NCI-H524 treated with DMSO at 0.1 percent for 48 hours (cell line): ENCODE results near the gene ZBTB7A.
A peak's percentile ranks its signal among the peaks of the same experiment; 100 is the strongest.

Experiments
- DNase-seq: peaks from one replicate; lab custom pipeline; 2025; lab: John Stamatoyannopoulos, UW

ZBTB7A gene

DNA sequence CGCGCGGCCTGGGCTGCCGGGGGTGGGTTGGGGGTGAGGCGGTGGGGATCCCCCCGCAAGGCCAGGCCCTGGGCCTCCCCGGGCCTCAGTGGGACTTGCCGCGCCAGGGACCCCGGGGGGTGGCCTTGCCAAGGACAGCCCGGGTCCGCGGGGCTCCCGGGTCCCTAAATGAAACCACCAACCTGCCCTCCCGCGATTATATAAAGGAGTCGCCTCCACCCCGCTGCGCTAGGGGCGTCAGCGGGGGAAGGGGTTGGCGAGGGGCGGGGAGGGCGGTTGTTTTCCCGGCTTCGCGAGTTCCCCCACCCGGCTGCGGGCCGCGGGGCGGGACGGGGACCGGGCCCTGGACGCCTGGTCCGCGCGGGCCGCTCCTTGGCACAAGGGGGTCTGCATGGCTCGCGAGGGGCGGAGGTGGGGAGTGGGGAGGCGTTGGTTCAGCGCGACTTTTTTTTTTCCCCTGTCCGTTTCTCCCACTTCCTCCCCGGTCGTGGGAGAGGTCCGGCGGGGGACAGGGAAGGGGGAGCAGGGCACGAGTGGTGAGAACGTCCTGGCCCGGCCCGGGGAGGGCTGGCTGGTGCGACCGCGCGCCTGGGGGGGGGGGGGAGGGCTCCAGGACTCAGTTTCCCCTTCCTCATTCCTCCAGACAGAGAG lies 822 bp upstream of the ZBTB7A start:
- DNase-seq, result no peak

- DNase-seq, result no peak
Measured at GRCh38 chr19:4066176-4066606, 508 bp downstream of the ZBTB7A start.

DNA sequence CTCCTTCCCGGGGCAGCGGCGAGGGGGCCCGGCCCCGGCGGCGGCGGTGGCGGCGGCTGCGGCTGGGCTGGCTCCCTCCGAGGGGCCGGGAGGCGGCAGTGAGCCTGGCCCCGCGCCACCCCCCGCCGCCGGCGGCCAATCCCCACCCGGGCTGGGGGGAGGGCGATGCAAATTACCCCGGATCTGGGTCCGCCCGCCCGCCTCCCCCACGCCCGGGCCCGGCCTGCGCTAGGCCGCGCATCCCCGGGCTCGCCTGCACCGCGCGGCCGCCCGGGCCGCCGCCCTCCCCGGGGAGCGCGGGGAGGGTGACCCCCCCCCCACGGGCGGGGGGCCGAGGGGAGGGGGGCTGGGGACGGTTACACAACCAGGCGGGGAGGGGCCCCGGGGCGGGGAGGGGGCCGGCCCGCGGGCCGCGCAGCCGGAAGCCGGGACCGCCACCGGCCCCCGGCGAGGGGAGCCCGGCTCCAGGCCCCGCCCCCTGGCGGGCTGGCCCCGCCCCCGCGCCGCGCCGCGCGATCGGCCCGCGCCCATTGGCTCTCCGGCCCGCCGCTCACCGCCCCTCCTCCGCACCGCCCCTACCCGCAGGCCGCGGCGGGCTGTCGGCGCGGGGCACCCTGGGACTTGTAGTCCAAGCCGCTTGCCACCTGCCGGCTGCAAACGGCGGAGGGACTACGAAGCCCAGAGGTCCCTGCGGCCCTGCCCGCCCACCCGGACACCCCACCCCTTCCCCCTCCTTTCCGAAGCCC lies 1.1 kb downstream of the ZBTB7A start:
- peak; percentile 87 for DNase-seq

DNA sequence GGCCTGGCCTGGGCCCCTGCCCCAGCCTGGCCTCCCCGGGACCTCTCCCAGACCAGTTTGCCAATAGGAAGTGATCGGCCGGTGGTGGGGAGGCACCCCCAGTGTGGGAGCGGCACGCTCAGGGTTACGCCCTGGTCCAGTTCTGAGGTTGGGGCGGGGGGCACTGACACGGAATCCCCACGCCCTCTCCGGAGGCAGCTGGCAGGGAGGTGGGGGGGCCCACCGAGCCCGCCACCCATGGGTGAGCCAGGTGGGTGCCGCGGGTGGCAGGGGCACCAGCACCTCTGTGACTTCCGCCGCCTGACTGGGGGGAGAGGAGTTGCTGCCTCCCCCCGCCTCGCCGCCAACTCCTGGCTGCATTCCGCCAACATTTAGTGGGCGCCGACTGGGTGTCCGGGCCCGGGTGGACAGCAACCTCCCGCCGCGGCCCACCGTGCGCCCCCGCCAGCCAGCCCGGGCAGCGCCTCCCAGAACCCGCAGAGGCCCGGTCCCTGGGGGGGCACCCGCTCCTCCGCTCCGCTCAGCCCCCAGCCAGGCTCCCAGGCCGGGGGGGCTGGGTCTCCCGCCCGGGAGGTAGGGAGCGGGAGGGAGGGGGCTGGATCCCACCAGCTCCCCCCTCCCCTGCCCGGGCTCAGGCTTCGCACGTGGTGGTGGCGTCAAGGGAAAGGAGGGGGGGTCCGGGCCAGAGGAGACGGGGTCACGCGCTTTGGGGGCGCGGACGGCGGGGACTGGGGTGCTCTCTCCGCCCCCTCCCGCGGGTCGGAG lies 2.0 kb downstream of the ZBTB7A start:
- DNase-seq, result no peak

GRCh38 chr19:4064149-4064495 lies 2.6 kb downstream of the ZBTB7A start:
- no peak for DNase-seq

DNA sequence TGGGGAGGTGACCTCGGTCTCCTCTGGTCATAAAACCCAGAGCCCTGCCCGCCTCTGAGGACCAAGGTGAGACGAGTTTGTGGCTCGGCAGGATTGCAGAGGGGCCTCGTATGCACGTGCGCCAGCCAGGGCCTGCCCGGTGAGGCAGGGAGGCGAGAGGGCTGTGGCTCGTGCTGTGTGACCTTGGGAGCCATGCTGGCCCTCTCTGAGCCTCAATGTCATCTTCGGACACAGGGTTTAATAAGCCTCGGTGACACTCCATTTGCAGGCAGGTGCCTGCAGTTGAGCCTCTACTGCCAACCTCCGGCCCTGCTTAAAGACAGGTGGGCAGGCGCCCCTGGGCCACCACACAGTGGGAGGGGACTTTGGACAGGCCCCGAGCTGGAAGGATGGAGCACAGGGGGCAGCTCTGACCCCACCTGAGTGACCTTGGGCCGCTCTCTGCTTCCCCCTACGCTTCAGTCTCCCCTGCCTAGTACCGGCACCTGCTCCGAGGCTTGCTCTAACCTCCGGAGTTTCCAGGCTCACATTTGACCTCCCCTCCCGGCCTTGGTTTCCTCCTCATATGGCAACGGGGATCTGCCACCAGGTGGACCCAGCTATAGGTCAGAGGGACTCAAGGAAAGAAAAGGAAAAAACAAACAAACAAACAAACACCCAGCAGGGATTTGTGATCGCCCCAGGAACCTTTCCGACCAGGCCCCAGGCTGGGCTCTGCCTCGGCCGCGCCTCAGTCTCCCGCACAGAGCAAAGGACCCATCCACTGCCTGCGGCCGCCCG lies 3.1 kb downstream of the ZBTB7A start:
- DNase-seq, result no peak

DNA sequence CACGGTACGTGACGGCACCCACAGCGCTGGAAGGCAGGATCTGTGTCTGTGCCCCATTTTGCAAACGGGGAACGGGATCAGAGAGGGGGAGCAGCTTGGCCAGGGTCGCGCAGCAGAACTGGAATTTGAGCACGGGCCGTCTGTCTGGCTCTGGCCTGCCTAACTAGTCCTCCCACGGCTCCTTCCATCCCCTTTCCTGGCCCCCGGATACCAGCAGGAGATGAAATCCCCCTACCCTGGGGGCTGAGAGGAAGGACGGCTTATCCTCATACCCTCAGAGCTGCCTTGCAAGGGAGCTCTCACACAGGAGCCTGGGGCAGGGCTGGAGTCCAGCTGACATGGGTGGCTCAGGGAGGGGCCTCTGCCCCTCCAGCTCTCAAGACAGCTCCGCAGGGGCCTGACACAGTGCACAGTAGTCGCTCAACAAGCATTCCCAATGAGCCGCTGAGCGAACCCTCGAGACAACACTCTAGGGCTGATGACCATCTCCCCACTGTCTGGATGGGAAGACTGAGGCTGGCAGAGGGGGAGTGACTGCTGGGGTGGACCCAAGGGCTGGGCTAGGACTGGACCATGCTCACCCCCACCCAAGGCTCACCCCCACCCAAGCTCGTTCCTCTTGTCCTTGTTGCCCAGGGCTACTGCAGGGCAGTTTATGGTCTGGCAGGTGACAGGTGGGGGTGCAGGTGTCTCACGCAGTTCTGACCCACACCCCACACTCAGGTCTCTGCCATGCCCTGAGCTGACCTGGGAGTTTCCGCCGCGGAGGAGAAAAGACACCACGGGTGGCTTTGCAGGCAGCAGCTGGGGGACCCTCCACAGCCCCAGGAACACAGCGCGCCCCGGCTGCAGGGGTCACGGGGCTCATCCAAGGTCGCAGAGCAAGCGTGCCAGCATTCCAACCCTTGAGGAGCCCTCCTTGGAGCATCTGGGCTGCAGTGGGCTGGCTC lies 4.0 kb downstream of the ZBTB7A start:
- no peak for DNase-seq

DNA sequence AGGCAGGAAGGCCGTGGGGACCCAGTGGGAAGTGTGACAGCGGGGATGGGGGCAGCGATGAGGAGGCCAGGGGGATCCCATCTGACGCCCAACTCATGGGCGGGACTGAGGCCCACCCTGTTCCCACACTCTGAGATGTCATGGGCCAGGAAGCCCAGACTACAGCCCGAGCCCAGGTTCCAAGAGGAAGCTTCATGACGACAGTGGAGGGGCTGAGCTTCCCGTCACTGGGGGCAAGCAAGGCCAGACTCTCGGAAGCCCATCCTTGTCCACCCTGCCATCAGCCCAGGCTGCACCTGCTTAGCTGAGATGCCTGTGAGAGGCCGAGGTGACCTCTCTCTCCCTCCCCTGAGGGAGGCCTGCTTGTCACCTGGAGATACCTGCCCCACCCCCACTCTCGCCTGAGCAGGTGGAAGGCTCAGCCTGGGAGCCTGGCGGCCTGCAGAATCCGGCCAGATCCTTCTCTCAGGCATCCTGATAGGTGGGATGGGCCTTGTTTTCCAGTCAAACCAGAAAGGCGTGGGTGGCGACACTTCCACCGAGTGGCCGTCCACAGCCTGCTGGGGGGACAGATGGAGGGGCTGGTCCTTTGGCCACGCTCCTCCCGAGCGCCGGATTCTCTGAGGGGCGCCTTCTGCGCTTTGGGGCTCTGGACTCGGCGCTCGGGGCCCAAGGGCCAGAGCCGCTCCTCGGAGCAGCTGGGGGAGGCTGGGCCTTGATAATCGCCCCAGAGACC lies 4.8 kb downstream of the ZBTB7A start:
- DNase-seq, result no peak

DNA sequence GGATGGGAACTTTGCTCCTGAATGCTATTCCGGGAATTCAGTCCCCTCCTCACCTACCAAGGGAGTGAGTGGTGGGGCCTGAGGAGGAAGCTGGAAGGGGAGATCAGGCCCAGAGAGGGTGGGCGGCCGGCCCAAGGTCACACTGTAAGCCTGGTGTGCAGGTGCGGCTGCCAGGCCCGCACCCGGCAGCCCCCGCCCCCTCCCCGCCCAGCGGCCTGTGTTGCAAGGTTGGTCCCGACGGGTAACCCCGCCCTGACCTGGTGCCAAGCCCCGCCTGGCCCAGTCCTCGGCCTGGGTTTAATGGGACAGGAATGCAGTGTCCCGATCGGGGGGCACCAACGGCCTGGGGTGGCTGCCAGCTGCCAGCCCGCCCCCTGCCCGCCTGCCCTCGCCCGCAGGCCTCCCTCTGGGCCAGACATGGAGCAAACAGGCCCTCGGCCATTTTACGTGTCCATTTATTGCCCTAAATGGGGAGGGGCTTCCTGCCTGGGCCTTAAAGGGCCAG lies 5.5 kb downstream of the ZBTB7A start:
- no peak for DNase-seq

DNA sequence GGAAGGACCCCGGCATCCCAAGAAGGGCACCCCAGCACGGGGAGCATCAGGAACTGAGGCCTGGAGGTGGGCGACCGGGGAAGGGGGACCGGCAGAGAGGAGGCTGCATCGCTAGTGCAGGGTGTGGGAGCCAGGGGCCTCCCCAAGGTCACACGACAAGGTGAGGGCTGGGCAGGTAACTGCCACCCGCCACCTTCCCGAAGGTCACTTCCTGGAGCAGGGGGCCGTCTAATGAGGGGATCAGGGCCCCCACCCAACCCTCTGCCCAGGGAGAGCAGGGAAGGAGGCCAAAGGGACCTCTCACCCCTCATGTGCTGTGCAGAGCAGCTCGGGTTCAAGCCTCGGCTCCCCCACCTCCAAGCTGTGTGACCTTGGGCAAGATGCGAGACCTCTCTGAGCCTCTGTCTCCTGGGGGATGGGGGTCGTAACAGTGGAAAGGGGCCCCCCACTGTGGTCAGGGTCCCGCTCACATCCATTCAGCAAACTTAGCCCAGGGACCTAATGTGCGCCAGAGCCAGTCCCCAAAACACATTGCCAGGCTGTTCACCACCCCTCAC lies 6.0 kb downstream of the ZBTB7A start:
- DNase-seq, result no peak

DNA sequence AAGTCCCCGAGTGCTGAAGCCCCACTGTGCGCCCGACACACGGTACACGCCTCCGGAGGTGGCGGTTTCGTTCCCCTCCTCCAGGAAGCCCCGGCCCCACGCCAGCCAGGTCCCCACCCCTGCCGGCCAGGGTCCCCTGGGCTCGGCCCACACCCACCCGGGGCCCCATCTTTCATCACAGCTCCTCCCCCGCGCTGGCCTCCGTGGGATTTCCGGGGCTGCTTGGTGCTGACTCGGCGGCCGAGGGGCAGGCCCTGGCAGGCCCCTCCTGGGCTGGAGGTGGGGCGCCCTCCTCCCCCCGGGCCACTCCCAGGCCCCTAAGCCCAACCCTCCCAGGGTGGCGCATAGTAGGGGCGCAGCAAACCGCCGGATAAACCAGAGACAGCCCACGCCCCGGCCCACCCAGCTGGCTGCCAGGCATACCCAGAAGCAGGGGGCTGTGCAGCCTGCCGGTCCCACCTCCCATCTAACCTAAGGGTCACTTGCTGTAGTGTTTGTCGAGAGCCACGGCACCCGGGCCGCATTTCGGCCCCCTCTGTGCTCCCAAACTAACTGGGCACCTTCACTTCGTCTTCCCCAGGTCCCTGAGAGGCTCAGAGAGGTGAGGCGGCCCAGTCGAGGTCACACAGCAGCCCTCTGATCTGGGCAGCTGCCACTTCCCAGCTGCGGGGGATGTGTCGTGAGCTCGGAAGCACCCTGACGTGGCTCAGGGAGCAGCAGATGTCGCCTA lies 6.6 kb downstream of the ZBTB7A start:
- no peak for DNase-seq

- no peak for DNase-seq
Measured at GRCh38 chr19:4059453-4059871, 7.2 kb downstream of the ZBTB7A start.

DNA sequence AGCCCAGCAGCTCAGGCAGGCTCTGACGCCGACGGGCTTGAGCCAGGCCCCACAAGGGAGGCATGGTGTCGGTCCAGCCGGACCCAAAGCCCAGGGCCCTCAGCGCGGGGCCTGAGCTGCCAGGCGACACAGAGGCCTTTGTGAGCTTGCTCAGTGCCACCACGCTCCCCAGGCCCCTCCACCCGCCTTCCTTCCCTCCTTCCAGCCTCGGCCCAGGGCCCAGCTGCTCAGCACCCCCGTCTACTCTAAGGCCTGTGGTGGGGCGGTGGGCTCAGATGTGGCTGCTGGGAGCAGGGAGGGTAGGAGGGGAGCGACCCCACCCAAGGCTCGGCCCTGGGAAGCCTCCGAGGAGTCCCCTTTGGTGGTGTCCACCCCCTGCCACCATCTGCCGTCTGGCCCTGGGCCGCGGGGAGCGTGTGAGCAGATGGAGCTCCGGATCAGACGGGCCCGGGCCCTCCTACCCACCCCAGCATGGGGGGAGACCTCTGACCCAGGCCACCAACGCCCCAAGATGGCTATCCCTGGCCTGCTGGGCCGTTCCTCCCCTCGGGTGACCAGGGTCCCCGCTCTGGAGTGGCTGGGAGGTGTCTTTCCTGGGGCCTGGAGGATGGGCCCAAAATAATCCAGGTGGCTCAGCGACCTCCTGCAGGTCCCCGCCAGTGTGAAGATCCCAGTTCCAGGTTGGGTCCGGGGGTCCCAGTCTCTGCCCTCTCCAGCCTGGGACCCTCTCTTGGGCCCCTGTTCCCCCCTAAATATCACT lies 7.8 kb downstream of the ZBTB7A start:
- no peak for DNase-seq

DNA sequence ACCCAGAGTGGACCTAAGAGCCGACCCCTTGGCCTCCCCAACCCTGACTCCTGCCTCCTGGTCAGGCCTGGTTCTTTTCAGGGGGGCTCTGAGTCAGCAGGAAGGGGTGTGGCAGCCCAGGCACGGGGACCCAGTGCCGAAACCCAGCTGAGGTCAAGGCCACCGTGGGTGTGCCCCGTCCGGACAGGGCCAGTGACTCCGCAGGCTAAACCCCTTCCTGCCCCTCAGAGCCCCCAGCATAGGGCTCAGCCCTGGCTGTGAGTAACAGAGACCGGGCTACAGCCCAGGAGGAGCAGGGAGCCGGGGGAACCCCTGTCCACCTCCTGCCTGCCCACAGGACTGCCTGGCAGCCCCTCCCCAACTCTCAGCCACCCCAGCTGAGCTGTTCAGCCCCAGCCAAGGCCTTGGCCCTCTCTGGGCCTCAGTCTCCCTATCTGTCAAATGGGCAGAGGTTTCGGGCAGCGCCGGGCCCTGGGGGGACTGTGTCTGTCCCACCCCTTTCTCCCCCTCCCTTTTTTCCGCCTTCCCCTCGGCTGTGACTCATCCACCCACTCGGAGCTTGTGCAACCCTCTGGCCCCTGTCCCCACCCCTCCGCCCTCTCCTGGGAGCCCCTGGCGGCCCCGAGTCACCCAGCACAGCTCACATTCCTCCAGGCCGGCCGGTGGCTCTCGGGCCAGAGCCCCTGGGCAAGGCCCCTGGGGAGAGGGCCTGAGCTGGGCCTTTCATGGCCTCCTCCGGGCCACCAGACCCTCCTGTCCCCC lies 8.6 kb downstream of the ZBTB7A start:
- no peak for DNase-seq

- no peak for DNase-seq
Measured at GRCh38 chr19:4055209-4055552, 11.5 kb downstream of the ZBTB7A start.

DNA sequence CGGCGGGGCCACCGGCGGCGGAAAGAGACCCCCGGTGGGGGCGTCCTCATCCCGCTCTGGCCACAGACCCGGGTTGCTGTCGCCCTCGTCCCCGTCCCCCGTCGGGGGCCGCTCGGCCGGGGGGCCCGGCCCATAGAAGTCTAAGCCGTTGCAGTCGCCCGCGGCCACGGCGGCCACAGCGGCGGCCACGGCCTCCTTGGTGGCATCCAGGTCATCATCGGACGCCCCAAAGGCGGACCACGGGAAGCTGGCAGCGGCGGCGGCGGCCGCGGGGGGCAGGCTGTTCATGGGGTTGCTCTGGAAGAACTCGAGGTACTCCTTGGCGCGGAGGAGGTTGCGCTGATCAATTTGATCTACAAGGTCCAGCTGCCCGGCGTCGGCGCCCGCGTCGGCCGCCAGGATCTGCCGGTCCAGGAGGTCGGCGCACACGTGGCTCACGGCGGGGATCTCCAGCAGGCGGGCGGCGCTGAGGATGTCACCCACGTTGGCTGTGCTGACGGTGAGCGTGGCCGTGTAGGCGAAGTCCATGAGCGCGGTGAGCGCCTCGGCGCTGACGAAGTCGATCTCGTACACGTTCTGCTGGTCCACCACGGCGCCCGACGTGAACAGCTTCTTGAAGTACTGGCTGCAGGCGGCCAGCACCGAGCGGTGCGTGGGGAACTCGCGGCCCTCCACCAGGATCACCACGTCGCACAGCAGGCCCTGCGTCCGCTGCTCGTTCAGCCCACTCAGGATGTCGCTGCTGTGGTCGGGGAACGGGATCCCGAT lies 12.1 kb downstream of the ZBTB7A start:
- no peak for DNase-seq
